OCI-LY7 (cell line): Measurements from ENCODE around the gene ZBTB20. TPM values are rescaled to one million over a fixed set of nuclear protein-coding genes. Genes with fewer than 3 reads are reported as not detected.

Experiments
- BruUV-seq: library from RNA; stranded (reverse); fragments of 400-500 nt; replicated peaks from 2 replicates; lab custom pipeline; 2021; lab: Mats Ljungman, UMichigan
- CTCF ChIA-PET: fragments of 300-600 bp; sonication (Branson Sonifier 250); formaldehyde crosslinking; loops from one replicate; lab custom pipeline; 2022; ENCODE audit warnings: antibody characterized with exemption; ENCODE audit not compliant: unreplicated experiment; lab: Charles Lee
- POLR2A ChIA-PET: fragments of 300-600 bp; sonication (Branson Sonifier 250); formaldehyde crosslinking; loops from one replicate; lab custom pipeline; 2022; ENCODE audit warnings: antibody characterized with exemption; lab: Charles Lee
- DNase-seq: peaks from one replicate; pipeline ENCODE4 v3.0.0-alpha.2; 2015; ENCODE audit warnings: low spot score
- H2AFZ ChIP-seq: fragments of 200-600 bp; sonication (generic), shearing (Covaris generic); 2 replicates; pipeline ENCODE4 v1.6.1; 2014; ENCODE audit warnings: mild to moderate bottlenecking, antibody characterized with exemption, low read length, moderate library complexity
- H3K27ac ChIP-seq: fragments of 200-600 bp; sonication (generic); 2 replicates; pipeline ENCODE4 v1.5.1; 2014; ENCODE audit warnings: mixed run types, low read depth, mild to moderate bottlenecking, moderate library complexity, low read length, inconsistent platforms; ENCODE audit not compliant: poor library complexity, severe bottlenecking
- H3K36me3 ChIP-seq: fragments of 200-600 bp; sonication (generic); 2 replicates; pipeline ENCODE4 v1.6.1; 2014; ENCODE audit warnings: mild to moderate bottlenecking, antibody characterized with exemption, low read length, moderate library complexity, mixed read lengths; ENCODE audit not compliant: insufficient read depth
- H3K4me1 ChIP-seq: fragments of 200-600 bp; sonication (generic); 2 replicates; pipeline ENCODE4 v1.5.1; 2014; ENCODE audit warnings: mild to moderate bottlenecking, low read length; ENCODE audit not compliant: insufficient read depth, poor library complexity, severe bottlenecking
- H3K4me2 ChIP-seq: fragments of 200-600 bp; sonication (generic); 2 replicates; pipeline ENCODE4 v1.6.1; 2014; ENCODE audit warnings: mild to moderate bottlenecking, low read length
- H3K4me3 ChIP-seq: fragments of 200-600 bp; sonication (generic); 2 replicates; pipeline ENCODE4 v1.5.1; 2014; ENCODE audit warnings: mild to moderate bottlenecking, low read depth, low read length; ENCODE audit not compliant: poor library complexity, severe bottlenecking
- H3K79me2 ChIP-seq: fragments of 200-600 bp; sonication (generic); 2 replicates; pipeline ENCODE4 v1.6.1; 2016; ENCODE audit warnings: low read depth, mild to moderate bottlenecking, low read length, moderate library complexity, mixed read lengths; ENCODE audit not compliant: insufficient read depth
- H3K9me2 ChIP-seq: fragments of 200-600 bp; sonication (generic); 2 replicates; pipeline ENCODE4 v1.6.1; 2016; ENCODE audit warnings: mild to moderate bottlenecking, low read length, mixed read lengths; ENCODE audit not compliant: insufficient read depth
- H3K9me3 ChIP-seq: fragments of 200-600 bp; sonication (generic); 2 replicates; pipeline ENCODE4 v1.6.1; 2014; ENCODE audit warnings: mild to moderate bottlenecking, mixed run types, low read length, mixed read lengths
- H4K20me1 ChIP-seq: fragments of 200-600 bp; sonication (generic); 2 replicates; pipeline ENCODE4 v1.6.1; 2014; ENCODE audit warnings: mild to moderate bottlenecking, antibody characterized with exemption, low read length, moderate library complexity, mixed read lengths; ENCODE audit not compliant: insufficient read depth
- EZH2phosphoT487 ChIP-seq: fragments of 200-600 bp; sonication (generic); IDR thresholded peaks from 2 replicates; pipeline ENCODE4 v1.6.1; 2018; ENCODE audit warnings: low read depth, borderline replicate concordance, mild to moderate bottlenecking, mixed run types, antibody characterized with exemption, low read length, moderate library complexity, mixed read lengths
- intact Hi-C: fragments of 100-400 bp; cut with micrococcal nuclease; formaldehyde crosslinking; loops from one replicate; pipeline ENCODE4 v1.10.0; 2022; ENCODE audit not compliant: unreplicated experiment
- total RNA-seq, 2 experiments: library from RNA; depleted of rRNA in 1 of 2; stranded (reverse); fragments of >200 nt in 1 of 2; shearing (Covaris generic) in 1 of 2; gene quantifications; 2 replicates each; pipeline ENCODE4 v1.2.3, GENCODE V29; 2014 to 2022
- TF ChIP-seq, protein P1 (sequence below): fragments of 200-600 bp; sonication (generic); conservative IDR thresholded peaks from 2 replicates; pipeline ENCODE4 v1.5.1; 2014; ENCODE audit warnings: mild to moderate bottlenecking, antibody characterized with exemption, low read length, moderate library complexity, mixed read lengths

The ZBTB20 gene
- total RNA-seq, 2 experiments from 2014 or later, result 5.5 to 11.8 TPM

DNA sequence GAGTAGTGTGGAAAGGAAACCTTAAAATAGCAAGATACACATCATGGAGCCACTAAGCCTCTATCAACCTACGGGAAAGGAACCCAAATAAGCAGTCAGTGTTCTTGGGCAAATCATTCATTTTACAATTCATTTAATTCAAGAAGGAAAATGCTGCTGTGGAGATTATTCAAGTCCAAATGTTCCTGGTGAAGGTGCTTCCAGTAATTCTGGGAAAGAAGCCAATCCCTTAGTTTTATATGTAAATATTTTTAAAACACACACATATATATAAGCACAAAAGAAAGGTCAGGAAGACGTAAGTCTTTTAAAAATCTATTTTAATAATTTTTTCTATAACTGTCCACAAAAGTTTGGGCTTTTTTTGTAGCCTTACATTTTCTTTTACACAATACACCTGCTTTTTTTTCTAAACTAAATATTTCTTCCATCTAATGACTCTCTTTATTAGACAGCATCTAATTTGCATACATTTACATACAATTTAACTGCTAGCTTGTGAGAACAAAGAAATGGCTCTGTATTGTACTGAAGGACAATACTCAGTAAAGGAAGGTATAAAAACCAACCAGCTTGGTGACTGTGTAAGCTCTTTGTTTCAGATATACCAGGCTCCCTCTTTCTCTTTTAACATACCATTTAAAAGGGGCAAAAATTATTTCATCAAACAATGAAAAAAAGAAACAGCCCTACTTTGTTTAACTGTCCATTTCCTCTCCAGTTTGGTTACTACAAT, 269.5 kb downstream of the ZBTB20 start:
- Histone ChIP-seq H3K9me2 (no peaks in the 10 kb centered on the region), H4K20me1 (no peaks in the 10 kb centered on the region), H3K79me2 (no peaks in the 10 kb centered on the region), H3K36me3 (no peaks in the 10 kb centered on the region), H3K4me3 (no peak overlapping the region), H3K9me3 (no peaks in the 10 kb centered on the region), H3K4me1 (no peaks in the 10 kb centered on the region), H3K27ac (no peak overlapping the region), H2AFZ (no peak overlapping the region), H3K4me2 (no peak overlapping the region)
- no TSS peak for BruUV-seq
- no peak for DNase-seq
- POLR2A ChIA-PET, result interaction anchor here (0.5 to 1.6 kb wide), 3 partner anchors 9 to 60 kb away, joined by 3 to 12 read pairs (median 4); no protein-coding TSS in a partner anchor
- TF ChIP-seq EZH2phosphoT487, result no peak
- intact Hi-C loops, result no loop called here
- CTCF ChIA-PET, result no interaction called here

DNA sequence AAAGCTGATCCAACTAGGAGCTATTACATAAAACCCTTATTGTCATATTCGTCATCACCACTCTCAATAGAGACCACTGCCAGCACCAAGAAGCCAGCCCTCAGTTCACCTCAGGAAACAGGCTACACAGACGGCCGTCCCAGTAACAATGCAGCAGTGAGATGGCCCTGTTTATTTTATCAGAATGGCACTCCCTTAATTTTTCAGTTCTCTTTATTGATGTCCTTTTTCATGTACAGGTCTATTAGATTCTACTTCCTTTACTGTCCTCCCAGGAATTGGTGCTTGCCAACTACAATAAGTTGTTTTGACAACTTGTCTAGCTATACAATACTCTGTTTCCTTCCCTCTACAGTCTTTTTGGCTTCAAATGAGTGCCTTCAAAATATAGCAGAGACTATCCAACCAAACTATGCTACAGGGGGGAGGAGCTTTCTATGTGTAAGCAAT, 272.5 kb downstream of the ZBTB20 start:
- no peak overlapping the region for H3K4me2 ChIP-seq
- no peaks in the 10 kb centered on the region for H3K36me3 ChIP-seq
- no peak for TF ChIP-seq EZH2phosphoT487
- TF ChIP-seq, protein P1, sequence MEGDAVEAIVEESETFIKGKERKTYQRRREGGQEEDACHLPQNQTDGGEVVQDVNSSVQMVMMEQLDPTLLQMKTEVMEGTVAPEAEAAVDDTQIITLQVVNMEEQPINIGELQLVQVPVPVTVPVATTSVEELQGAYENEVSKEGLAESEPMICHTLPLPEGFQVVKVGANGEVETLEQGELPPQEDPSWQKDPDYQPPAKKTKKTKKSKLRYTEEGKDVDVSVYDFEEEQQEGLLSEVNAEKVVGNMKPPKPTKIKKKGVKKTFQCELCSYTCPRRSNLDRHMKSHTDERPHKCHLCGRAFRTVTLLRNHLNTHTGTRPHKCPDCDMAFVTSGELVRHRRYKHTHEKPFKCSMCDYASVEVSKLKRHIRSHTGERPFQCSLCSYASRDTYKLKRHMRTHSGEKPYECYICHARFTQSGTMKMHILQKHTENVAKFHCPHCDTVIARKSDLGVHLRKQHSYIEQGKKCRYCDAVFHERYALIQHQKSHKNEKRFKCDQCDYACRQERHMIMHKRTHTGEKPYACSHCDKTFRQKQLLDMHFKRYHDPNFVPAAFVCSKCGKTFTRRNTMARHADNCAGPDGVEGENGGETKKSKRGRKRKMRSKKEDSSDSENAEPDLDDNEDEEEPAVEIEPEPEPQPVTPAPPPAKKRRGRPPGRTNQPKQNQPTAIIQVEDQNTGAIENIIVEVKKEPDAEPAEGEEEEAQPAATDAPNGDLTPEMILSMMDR, result no peak
- H4K20me1 ChIP-seq, result no peaks in the 10 kb centered on the region
- intact Hi-C loops, result no loop called here
- ChIA-PET CTCF (no interaction called here), POLR2A (interaction anchor here (0.6 kb wide), 1 partner anchor 73 kb away, joined by 4 read pairs; no protein-coding TSS in a partner anchor)
- H3K27ac ChIP-seq, result no peak overlapping the region
- no peaks in the 10 kb centered on the region for H3K9me2 ChIP-seq
- no TSS peak for BruUV-seq
- H3K79me2 ChIP-seq, result no peaks in the 10 kb centered on the region
- no peaks in the 10 kb centered on the region for H3K9me3 ChIP-seq
- H3K4me3 ChIP-seq, result no peak overlapping the region
- H3K4me1 ChIP-seq, result no peaks in the 10 kb centered on the region
- DNase-seq, result no peak
- no peak overlapping the region for H2AFZ ChIP-seq

DNA sequence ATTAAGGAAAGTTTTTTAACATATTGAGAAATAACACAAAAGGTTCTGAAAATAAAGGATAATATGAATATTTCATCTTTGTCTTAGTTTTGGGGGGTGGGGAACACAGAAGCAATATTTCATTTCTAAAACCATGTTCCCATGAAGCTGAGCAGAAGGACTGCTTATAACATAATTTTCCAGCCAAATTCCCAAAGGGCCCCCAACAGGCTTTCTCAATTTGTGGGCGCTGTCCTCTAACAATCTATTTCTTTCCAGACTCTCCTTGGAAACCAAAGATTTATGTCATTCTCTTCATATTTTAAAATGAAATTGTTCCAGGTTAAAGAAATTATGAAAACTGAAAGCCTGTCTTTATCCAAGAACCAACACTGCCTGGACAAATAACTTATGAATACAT, 273.5 kb downstream of the ZBTB20 start:
- no peaks in the 10 kb centered on the region for H3K9me3 ChIP-seq
- H3K9me2 ChIP-seq, result no peaks in the 10 kb centered on the region
- TF ChIP-seq EZH2phosphoT487, result no peak
- TF ChIP-seq, protein P1, result no peak
- H3K4me1 ChIP-seq, result no peaks in the 10 kb centered on the region
- no peak overlapping the region for H3K4me3 ChIP-seq
- no TSS peak for BruUV-seq
- no peak overlapping the region for H2AFZ ChIP-seq
- intact Hi-C loops, result no loop called here
- no peaks in the 10 kb centered on the region for H3K79me2 ChIP-seq
- CTCF ChIA-PET, result no interaction called here
- no peaks in the 10 kb centered on the region for H4K20me1 ChIP-seq
- DNase-seq, result no peak
- no peak overlapping the region for H3K27ac ChIP-seq
- H3K36me3 ChIP-seq, result no peaks in the 10 kb centered on the region
- no peak overlapping the region for H3K4me2 ChIP-seq
- POLR2A ChIA-PET, result no interaction called here
